COLO668 (cell line): ENCODE data around the gene GNAO1.

Experiments
- DNase-seq: peaks from one replicate; lab custom pipeline; 2025; ENCODE audit not compliant: unreplicated experiment; lab: John Stamatoyannopoulos, UW

Gene GNAO1

GRCh38 chr16:56344518-56345405, 153.5 kb downstream of the GNAO1 start:
- no peak for DNase-seq

- DNase-seq: no peak
Observed at GRCh38 chr16:56345406-56346050, 154.2 kb downstream of the GNAO1 start.

DNA sequence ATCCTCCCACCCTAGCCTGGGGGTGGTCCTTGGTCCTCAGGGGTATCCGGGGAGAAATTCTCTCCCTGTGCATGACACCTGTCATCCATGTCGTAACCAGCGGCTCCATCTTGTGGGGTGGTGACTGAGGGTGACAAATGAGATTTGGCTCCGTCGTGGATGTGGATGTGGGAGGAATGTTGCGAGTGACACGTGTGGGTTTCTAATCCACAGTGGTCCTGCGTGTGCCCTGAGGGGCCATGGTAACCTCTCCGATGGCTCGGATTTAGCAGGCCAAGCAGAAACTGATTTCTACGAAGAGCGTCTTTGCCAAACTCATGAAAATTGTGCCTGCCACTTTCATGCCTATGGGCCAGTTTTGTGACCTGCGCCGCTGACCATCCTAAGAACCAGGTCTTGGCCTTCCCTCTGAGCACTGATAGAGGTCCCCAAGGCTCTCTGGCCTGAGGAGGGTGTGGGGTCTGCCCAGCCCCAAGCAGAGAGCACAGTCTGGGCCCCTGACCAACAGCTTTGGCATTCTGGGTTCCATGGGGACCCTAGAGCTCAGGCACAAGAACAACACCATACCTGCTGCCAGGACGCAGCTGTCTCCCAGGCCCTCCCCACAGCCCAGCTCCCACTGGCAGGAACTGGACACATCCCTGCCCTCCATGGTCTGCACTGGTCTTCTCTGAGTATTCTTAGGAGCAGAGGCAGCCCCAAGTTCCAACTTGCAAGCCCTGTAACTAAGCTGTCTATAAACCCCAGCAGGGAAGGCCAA, 155.0 kb downstream of the GNAO1 start:
- DNase-seq: no peak

DNA sequence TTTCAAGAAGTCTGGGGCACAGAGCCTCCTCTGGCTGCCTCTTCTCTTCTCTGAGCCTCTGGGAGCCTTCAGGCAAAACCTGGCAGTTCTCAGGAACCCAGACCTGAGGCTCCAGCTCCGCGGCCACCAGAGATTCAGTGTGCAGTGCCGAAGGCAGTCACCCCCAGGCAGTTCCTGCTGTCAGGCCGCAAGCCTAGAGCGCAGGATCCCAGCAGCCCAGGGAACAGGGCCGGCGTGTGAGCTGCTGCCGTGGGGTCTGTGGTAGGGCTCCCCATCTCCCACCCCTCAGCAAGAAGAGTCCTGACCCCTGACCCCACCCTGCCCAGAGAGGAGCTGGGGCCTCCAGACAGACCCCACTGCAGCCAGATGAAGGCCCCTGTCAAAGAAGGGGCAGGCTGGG, 155.9 kb downstream of the GNAO1 start:
- DNase-seq: no peak

- DNase-seq: no peak
Observed at GRCh38 chr16:56347670-56348069, 156.4 kb downstream of the GNAO1 start.

DNA sequence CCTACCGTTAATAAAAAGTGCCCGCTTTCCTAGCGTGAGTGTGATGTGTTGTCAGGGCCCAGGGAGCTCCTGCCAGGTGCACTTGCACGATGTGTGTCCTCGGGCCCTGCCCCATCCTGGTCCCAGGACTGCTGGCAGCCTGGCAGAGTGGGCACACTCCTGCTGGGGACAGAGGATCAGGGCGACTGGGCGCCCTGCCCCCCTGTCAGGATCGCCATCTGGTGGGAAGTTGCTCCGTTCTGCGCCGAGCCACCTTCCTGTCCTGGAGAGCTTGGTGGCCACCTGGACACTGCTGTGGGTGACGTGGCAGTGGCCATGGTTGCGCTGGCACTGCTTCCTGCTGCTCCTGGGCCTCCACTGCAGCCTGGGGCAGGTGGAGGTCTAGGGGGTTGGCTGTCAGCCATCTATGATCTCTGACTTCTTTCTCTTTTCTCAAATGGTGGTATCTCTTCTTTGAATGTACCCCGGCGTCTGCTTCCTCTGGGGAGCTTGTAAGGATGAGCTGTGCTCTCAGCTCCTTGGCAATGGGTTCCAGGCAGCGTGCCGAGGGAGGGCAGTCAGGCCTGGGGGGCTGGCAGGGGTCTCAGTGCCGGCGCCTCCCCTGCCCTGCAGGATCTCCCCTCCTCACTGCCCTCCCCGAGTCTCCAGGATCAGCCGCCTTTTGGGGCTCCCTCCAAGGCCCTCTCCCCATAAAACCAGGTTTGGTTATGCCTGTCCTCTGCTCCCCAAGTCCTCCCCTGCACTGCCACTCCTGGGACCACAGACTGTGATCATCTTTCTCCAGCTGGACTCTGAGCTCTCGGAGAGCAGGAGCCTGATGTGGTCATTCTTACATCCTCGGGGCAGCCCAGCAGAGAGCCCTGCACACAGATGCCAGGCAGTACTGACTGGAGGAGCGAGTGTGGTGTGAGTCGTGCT, 157.1 kb downstream of the GNAO1 start:
- no peak for DNase-seq

DNA sequence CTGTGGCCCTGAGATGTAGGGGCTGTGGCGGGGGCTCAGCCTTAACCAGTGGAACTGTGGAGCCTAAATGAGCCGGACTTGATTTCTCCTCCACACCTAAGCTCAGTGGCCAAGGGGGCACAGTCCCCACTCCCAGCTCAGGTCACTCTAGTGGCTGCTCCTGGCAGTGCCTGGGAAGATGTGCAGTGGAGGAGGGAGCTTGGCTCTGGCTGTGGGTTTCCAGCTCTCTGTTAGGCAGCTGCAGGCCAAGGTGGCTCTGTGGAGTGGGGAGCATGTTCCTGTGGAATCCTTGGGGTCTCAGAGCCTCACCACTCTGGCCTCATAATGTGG, 157.8 kb downstream of the GNAO1 start:
- no peak for DNase-seq

DNA sequence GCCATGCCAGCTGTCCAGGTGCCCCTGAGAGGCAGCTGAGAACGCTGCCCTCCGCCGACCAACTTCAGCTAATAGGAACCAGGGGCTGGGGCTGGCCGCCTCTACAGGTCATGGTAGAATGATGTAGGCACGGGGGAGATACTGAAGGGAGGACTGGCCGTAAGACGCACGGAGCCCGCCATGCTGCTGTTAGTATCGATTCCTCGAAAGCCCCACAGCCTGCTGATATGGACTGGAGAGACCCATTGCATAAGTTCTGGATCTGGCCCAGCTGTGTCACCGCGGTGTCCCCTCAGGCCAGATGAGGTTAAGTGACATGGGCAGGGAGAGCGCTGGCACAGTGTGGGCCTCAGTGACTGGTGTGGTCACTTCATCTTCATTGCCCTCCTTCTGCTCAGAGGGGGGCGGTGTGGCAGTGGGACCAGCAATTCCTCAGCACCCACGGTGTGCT, 158.4 kb downstream of the GNAO1 start:
- DNase-seq: no peak

DNA sequence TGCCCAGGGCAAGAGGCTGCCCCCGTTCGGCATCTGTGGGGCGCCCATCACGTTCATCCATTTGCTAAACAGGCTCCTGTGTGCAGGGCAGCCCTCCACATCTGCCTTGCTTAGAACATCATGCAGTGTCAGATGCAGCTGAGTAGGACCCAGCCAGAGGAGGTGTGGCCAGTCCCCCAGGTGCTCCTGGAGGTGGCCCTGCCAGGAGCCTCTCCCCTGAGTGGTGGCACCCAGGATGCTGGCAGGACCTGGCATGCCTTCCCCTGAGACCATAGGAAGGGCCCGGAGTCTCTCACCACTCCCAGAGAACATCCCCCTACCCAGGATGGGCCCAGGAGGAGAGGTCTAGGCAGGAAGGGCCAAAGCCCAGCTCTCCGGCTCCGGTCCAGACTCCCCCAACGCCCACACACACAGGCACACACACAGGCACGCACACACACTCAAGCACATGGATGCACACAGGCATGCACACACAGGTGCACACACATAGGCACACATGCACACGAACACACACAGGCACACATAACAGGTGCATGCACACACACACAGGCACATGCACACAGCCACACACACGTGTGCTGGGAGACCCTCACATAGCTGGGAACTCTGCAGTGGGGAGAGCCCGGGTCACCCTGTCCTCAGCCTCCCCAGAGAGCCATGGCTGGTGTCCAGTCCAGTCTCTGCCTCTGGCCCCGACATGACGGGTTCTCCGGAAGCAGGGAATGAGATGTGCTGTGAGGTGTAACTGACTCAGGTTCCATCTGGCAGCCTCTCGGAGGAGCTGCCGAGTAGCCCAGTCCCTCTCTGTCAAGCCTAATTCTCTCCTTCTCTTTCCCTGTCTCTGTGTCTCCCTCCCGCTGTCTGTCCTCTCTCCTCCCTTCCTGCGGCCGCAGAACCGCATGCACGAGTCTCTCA, 159.5 kb downstream of the GNAO1 start:
- no peak for DNase-seq

DNA sequence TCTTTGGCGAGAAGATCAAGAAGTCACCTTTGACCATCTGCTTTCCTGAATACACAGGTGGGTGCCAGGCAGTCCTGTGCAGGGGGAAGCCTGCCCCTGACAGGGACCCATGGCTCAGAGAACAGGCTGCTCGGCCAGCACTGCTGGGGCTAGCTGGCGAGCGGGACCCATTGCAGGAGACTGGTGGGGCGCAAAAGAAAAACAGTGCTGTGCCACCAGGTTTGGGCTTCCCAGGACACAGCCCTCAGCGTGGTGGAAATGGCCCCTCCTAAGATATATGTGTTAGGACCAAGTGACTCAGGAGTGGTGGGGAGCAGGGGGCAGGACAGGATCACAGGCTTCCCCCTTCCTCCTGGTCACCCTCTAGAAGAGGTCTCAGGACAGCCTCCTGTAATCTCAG, 160.2 kb downstream of the GNAO1 start:
- no peak for DNase-seq

- DNase-seq: no peak
Observed at GRCh38 chr16:56352351-56353053, 161.2 kb downstream of the GNAO1 start.

DNA sequence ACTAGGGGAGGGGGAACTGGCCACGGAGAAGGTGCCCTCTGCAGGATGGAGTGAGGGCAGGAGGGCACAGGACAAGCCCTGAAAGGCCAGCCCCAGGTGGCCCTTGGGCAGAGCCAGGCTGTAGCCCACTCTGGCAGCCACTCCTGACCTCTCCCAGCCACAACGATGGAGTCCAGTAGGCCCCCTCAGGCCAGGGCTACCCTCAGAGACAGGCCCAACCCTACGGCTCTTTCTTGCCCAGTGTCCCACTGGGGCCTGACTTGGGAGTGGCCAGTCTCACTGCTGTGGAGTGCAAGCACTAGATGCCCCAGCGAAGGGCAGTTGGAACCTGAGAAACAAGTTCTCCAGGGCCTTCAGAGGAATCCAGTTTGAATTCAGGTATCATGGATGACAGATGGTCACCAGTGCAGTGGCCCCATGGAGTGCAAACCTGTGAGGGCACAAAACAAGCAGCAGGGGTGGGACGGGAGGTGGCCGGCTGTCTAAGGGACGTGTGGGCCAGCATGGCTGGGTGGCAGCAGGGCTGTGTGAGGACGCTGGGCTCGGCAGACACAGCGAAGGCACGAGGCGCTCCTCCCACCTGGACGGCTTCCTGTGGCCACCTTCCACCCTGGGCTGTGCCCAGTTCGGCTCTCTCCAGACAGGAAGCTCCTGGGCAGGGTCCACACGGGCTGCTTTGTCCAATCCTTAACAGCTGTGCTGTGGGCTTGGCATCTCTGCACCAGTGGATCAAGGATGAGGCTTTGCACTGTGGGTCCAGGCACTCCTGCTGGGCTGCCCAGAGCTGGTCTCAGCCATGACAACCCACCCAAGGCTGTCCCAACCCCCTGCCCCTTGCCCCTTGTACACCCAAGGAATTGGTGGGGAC, 162.0 kb downstream of the GNAO1 start:
- DNase-seq: no peak

DNA sequence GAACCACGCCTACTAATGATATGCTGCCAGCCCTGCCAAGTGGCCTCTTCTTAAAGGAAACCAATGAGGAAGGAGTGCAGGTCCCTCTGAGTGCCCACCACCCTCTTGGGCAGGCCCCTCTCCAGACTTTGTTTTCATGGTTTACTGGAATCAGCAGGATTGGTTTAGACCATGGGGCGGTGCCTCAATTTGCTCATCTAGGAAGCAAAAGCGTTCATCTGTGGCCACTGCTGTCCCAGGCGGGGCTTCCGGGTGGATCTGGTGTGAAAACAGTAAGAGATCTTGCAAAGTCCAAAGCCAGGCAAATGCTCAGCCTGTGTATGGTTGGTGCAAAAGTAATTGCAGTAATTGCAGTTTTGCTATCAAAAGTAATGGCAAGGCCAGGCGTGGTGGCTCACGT, 162.7 kb downstream of the GNAO1 start:
- no peak for DNase-seq

- no peak for DNase-seq
Observed at GRCh38 chr16:56354746-56355145, 163.5 kb downstream of the GNAO1 start.

- DNase-seq: no peak
Observed at GRCh38 chr16:56355221-56355620, 163.9 kb downstream of the GNAO1 start.

GRCh38 chr16:56355786-56356275, 164.5 kb downstream of the GNAO1 start:
- no peak for DNase-seq

DNA sequence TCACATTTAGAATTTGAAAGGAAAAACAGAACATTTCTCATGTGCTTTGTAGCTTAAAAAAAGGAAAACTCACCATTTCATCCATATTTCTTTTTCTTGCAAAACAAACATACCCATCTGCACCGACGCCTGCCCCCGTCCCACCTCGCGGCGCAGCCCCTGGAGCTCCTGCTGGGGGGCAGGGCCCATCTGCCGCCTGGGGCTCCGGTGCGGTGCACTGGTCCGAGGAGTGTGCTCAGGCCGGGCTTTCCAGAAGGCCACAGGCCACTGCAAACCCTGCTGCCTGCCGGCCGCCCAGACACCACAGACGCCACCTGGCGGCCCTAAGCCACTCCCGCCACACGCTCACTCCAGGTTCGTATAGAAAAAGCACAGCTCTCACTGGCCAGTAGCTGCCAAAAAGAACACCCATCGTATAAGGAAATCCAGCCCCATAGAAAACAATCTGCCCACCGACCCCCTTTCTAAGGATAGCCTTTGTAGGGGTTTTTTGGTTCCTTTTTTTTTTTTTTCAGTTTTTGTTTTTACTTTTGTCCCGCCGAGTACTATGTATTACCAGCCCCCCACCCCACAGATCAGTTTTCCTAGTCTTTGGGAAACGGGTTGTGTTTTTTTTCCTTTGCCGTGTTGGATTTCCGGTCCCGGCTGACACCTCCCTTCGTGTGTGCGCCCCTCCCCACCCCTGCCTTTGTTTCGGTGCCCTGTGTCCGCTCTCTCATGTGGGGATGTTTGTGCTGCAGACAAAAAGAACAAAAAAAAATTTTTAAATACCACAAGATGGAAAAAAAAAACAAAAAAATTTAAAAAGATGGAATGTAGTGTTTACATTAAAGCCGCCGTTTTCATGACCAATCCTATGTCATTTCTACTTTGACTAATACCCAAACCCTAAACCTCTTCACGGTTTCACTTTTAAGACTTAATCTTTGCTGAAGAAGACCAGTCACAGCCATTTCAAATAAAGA, 165.3 kb downstream of the GNAO1 start:
- peak; percentile 75 for DNase-seq
